ENCODE data around the gene PSG1. TPM values are rescaled to one million over a fixed set of nuclear protein-coding genes. Genes with fewer than 3 reads are reported as not detected.
"Not testable (repeated sequence)": the region's sequence is repeated elsewhere in the genome, so short reads cannot be mapped to it uniquely, and the experiment has no call there.

The PSG1 gene
- total RNA-seq, 4 donors from 2014 or later = 0.29 TPM; not detected in 3

GRCh38 chr19:42874901-42875813 is 4.4 kb downstream of the PSG1 start:
- H3K27me3 ChIP-seq; DNase-seq (ENCODE audit: extremely low spot score); intact Hi-C loops (cut with DNase I); H3K4me3 ChIP-seq; H3K9me3 ChIP-seq; H3K36me3 ChIP-seq: not testable (repeated sequence)
- H3K27ac ChIP-seq (replicated peaks in 1 of 4) = peak overlapping the region in 2 of 4 donors; percentile 31 to 40
- 55% methylated on average over 4 of the region's 4 CpGs for WGBS
- H3K4me1 ChIP-seq = peaks cover 0 to 25% (median 7%) of the 10 kb centered on the region in 4 donors

GRCh38 chr19:42874136-42874535 is 5.4 kb downstream of the PSG1 start:
- H3K4me3 ChIP-seq; H3K36me3 ChIP-seq; intact Hi-C loops (cut with DNase I); H3K27ac ChIP-seq (replicated peaks in 1 of 4); H3K27me3 ChIP-seq; H3K9me3 ChIP-seq; DNase-seq (ENCODE audit: extremely low spot score): not testable (repeated sequence)
- 66% methylated on average over 3 of the region's 3 CpGs for WGBS
- peaks cover 0 to 25% (median 7%) of the 10 kb centered on the region in 4 donors for H3K4me1 ChIP-seq

- H3K27ac ChIP-seq (replicated peaks in 1 of 4) = no peak overlapping the region
- H3K9me3 ChIP-seq = no peaks in the 10 kb centered on the region
- TF ChIP-seq CTCF (IDR thresholded peaks at IDR 0.05) (no peak), POLR2A (IDR thresholded peaks at IDR 0.05; ENCODE audit: low read depth) (no peak), EP300 (IDR thresholded peaks at IDR 0.05) (no peak)
- peaks cover 0 to 25% (median 7%) of the 10 kb centered on the region in 4 donors for H3K4me1 ChIP-seq
- H3K4me3 ChIP-seq = no peak overlapping the region
- no peak for DNase-seq (ENCODE audit: extremely low spot score)
- intact Hi-C loops (cut with DNase I) = no loop called here
- H3K36me3 ChIP-seq = no peaks in the 10 kb centered on the region
- WGBS = 62% methylated on average over 3 of the region's 3 CpGs
- peaks cover 0 to 4% (median 0%) of the 10 kb centered on the region in 4 donors for H3K27me3 ChIP-seq
Observed at GRCh38 chr19:42872608-42873007, 6.9 kb downstream of the PSG1 start.

GRCh38 chr19:42857544-42857867 is 22.0 kb downstream of the PSG1 start:
- WGBS = 76% methylated on average over 5 of the region's 5 CpGs
- intact Hi-C loops (cut with DNase I) = no loop called here
- Histone ChIP-seq H3K27me3 (no peaks in the 10 kb centered on the region), H3K4me1 (peaks cover 0 to 11% (median 0%) of the 10 kb centered on the region in 4 donors), H3K27ac (replicated peaks in 1 of 4) (no peak overlapping the region), H3K9me3 (no peaks in the 10 kb centered on the region), H3K36me3 (no peaks in the 10 kb centered on the region), H3K4me3 (no peak overlapping the region)
- DNase-seq (ENCODE audit: extremely low spot score) = peak; percentile 24
- TF ChIP-seq POLR2A (IDR thresholded peaks at IDR 0.05; ENCODE audit: low read depth) (no peak), CTCF (IDR thresholded peaks at IDR 0.05) (no peak), POLR2AphosphoS5 (IDR thresholded peaks at IDR 0.05) (no peak), EP300 (IDR thresholded peaks at IDR 0.05) (no peak)

GRCh38 chr19:42856866-42857543 is 22.5 kb downstream of the PSG1 start:
- peak; percentile 27 to 65 (median 29) for TF ChIP-seq CTCF (IDR thresholded peaks at IDR 0.05)
- H3K36me3 ChIP-seq; H3K9me3 ChIP-seq; intact Hi-C loops (cut with DNase I); H3K4me3 ChIP-seq; H3K27me3 ChIP-seq; H3K27ac ChIP-seq (replicated peaks in 1 of 4): not testable (repeated sequence)
- WGBS = 86% methylated on average over 17 of the region's 19 CpGs
- peak; percentile 31 for DNase-seq (ENCODE audit: extremely low spot score)
- peaks cover 0 to 16% (median 0%) of the 10 kb centered on the region in 4 donors for H3K4me1 ChIP-seq

GRCh38 chr19:42854745-42855144 is 24.8 kb downstream of the PSG1 start:
- H3K27me3 ChIP-seq; H3K36me3 ChIP-seq; H3K9me3 ChIP-seq; H3K4me3 ChIP-seq; intact Hi-C loops (cut with DNase I); DNase-seq (ENCODE audit: extremely low spot score); H3K27ac ChIP-seq (replicated peaks in 1 of 4): not testable (repeated sequence)
- 82% methylated on average over 1 of the region's 3 CpGs for WGBS
- peaks cover 0 to 33% (median 0%) of the 10 kb centered on the region in 4 donors for H3K4me1 ChIP-seq

GRCh38 chr19:42853231-42853630 is 26.3 kb downstream of the PSG1 start:
- 87% methylated on average over 1 of the region's 1 CpG for WGBS
- H3K27ac ChIP-seq (replicated peaks in 1 of 4) = peak overlapping the region in 2 of 4 donors; percentile 3 to 5

GRCh38 chr19:42852821-42853220 is 26.7 kb downstream of the PSG1 start:
- Histone ChIP-seq H3K27ac (replicated peaks in 1 of 4) (peak overlapping the region in 2 of 4 donors; percentile 5 to 51), H3K4me1 (peaks cover 0 to 33% (median 0%) of the 10 kb centered on the region in 4 donors)
- H3K9me3 ChIP-seq; H3K36me3 ChIP-seq; H3K27me3 ChIP-seq; intact Hi-C loops (cut with DNase I); H3K4me3 ChIP-seq: not testable (repeated sequence)
- peak; percentile 39 for DNase-seq (ENCODE audit: extremely low spot score)

More at GRCh38 chr19:42853231-42853630, 26.3 kb downstream of the PSG1 start:
- H3K36me3 ChIP-seq; H3K4me3 ChIP-seq; H3K9me3 ChIP-seq; intact Hi-C loops (cut with DNase I); H3K27me3 ChIP-seq: not testable (repeated sequence)
- H3K4me1 ChIP-seq = peaks cover 0 to 33% (median 0%) of the 10 kb centered on the region in 4 donors
- peak; percentile 50 for DNase-seq (ENCODE audit: extremely low spot score)

GRCh38 chr19:42851718-42852280 is 27.7 kb downstream of the PSG1 start:
- H3K9me3 ChIP-seq; intact Hi-C loops (cut with DNase I); H3K36me3 ChIP-seq; H3K4me3 ChIP-seq; H3K27me3 ChIP-seq: not testable (repeated sequence)
- Histone ChIP-seq H3K27ac (replicated peaks in 1 of 4) (peak overlapping the region; percentile 7 to 63 (median 42)), H3K4me1 (peaks cover 0 to 33% (median 0%) of the 10 kb centered on the region in 4 donors)
- DNase-seq (ENCODE audit: extremely low spot score) = peak; percentile 45
- 75% methylated on average over 1 of the region's 1 CpG for WGBS
